ENCODE results near the gene SYNE2. TPM values are rescaled to one million over a fixed set of nuclear protein-coding genes. Genes with fewer than 3 reads are reported as not detected.
"Not testable (repeated sequence)": the region's sequence is repeated elsewhere in the genome, so short reads cannot be mapped to it uniquely, and the experiment has no call there.

The SYNE2 gene
- total and polyA plus RNA-seq, 2 donors from 2014 or later = 65.9 to 461 TPM

DNA sequence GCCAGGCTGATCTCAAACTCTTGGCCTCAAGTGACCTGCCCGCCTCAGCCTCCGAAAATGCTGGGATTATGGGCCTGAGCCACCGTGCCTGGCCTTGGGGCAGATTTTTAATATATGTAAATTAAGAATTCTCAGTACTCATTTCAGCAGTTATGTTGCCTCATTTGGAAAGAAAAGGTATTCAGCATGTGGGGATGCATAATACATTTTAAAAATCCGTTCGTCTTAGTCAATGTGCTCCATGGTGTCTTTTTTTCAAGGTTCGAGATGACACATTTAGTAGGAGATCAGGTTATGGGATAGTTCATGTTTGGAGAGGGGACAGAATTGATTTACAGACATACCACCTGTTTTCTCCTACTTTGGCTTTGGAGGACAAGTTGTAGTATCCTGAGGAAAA, 10.2 kb downstream of the SYNE2 start:
- intact Hi-C loops (cut with DNase I) = no loop called here
- Histone ChIP-seq H3K9ac (ENCODE audit: low read length in 3 of 3) (no peak overlapping the region), H3K27me3 (ENCODE audit: control insufficient read depth, insufficient read depth, low read length) (no peaks in the 10 kb centered on the region), H3K36me3 (ENCODE audit: control insufficient read depth in 2 of 3, insufficient read depth in 3 of 3, low read length in 3 of 3) (no peaks in the 10 kb centered on the region), H3K4me3 (ENCODE audit: low read length in 3 of 3) (no peak overlapping the region), H3K9me3 (ENCODE audit: control insufficient read depth in 2 of 3, insufficient read depth in 1 of 3, low read length in 3 of 3) (no peaks in the 10 kb centered on the region), H3K27ac (ENCODE audit: low read depth in 2 of 2, low read length in 2 of 2) (peak overlapping the region; percentile 60 to 68), H3K4me1 (ENCODE audit: control insufficient read depth in 2 of 3, insufficient read depth in 2 of 3, low read depth in 1 of 3, low read length in 3 of 3) (peaks cover 0 to 27% (median 9%) of the 10 kb centered on the region in 3 donors)
- no peak for FAIRE-seq
- no peak for TF ChIP-seq CTCF (IDR thresholded peaks at IDR 0.05; ENCODE audit: borderline replicate concordance, extremely low read depth, insufficient read depth)
- no peak for DNase-seq

- H3K9me3 ChIP-seq (ENCODE audit: control insufficient read depth in 2 of 3, insufficient read depth in 1 of 3, low read length in 3 of 3); intact Hi-C loops (cut with DNase I); DNase-seq; FAIRE-seq; H3K36me3 ChIP-seq (ENCODE audit: control insufficient read depth in 2 of 3, insufficient read depth in 3 of 3, low read length in 3 of 3); H3K27me3 ChIP-seq (ENCODE audit: control insufficient read depth, insufficient read depth, low read length): not testable (repeated sequence)
- H3K9ac ChIP-seq (ENCODE audit: low read length in 3 of 3) = peak overlapping the region in 2 of 3 donors; percentile 17 to 29
- H3K4me1 ChIP-seq (ENCODE audit: control insufficient read depth in 2 of 3, insufficient read depth in 2 of 3, low read depth in 1 of 3, low read length in 3 of 3) = peaks cover 0 to 39% (median 19%) of the 10 kb centered on the region in 3 donors
- H3K4me3 ChIP-seq (ENCODE audit: low read length in 3 of 3) = peak overlapping the region in 2 of 3 donors; percentile 0 to 44
- peak overlapping the region; percentile 84 to 88 for H3K27ac ChIP-seq (ENCODE audit: low read depth in 2 of 2, low read length in 2 of 2)
Observed at GRCh38 chr14:63864775-63865174, 12.0 kb downstream of the SYNE2 start.

DNA sequence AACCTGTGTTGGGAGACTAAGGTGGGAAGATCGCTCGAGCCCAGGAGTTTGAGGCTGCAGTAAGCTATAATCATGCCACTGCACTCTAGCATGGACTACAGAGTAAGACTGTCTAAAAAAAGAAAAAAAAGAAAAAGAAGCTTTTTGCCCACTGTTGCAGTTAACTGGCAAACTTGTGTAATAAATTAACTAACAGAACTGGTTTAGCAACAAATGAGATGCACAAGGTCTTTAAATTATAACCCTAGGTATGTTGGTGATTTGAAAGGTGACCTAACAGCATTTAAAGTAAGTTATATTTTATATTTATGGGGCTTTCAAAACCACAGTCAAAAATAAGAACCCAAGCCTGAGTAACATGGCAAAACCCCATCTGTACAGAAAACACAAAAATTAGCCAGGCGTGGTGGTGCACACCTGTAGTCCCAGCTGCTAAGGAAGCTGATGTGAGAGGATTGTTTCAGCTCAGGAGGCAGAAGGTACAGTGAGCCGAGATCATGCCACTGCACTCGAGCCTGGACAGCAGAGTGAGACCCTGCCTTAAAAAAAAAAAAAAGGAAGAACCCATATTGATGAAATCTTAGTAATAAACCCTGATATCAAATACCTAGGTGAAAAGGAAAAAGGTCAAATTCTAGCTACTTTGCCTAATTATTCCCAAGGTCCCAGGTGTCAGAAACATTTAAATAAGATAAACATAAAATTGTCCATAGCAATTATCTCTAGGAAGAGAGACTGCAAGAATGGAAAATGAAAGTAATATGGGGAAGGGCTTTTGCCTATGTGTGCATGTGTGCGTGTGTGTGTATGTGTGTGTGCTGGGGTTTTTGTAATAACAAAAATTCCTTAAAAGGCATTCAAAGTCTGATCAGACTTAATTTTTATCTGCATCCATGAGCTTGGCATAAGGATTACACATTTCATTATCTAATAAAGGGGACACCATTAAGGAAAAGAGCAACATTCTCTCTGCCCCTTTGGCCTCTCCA, 15.4 kb downstream of the SYNE2 start:
- no peaks in the 10 kb centered on the region for H3K27me3 ChIP-seq (ENCODE audit: control insufficient read depth, insufficient read depth, low read length)
- H3K27ac ChIP-seq (ENCODE audit: low read depth in 2 of 2, low read length in 2 of 2) = peak overlapping the region; percentile 69 to 90
- no peak for TF ChIP-seq CTCF (IDR thresholded peaks at IDR 0.05; ENCODE audit: borderline replicate concordance, extremely low read depth, insufficient read depth)
- H3K4me1 ChIP-seq (ENCODE audit: control insufficient read depth in 2 of 3, insufficient read depth in 2 of 3, low read depth in 1 of 3, low read length in 3 of 3) = peaks cover 0 to 37% (median 13%) of the 10 kb centered on the region in 3 donors
- no peaks in the 10 kb centered on the region for H3K36me3 ChIP-seq (ENCODE audit: control insufficient read depth in 2 of 3, insufficient read depth in 3 of 3, low read length in 3 of 3)
- H3K9me3 ChIP-seq (ENCODE audit: control insufficient read depth in 2 of 3, insufficient read depth in 1 of 3, low read length in 3 of 3) = no peaks in the 10 kb centered on the region
- intact Hi-C loops (cut with DNase I) = no loop called here
- H3K4me3 ChIP-seq (ENCODE audit: low read length in 3 of 3) = peak overlapping the region in 2 of 3 donors; percentile 11 to 28
- FAIRE-seq = peak; percentile 46
- peak in 2 of 5 donors; percentile 73 to 79 for DNase-seq
- peak overlapping the region in 2 of 3 donors; percentile 30 to 76 for H3K9ac ChIP-seq (ENCODE audit: low read length in 3 of 3)

GRCh38 chr14:63869940-63870752, 17.3 kb downstream of the SYNE2 start:
- H3K36me3 ChIP-seq (ENCODE audit: control insufficient read depth in 2 of 3, insufficient read depth in 3 of 3, low read length in 3 of 3); H3K9me3 ChIP-seq (ENCODE audit: control insufficient read depth in 2 of 3, insufficient read depth in 1 of 3, low read length in 3 of 3); H3K27me3 ChIP-seq (ENCODE audit: control insufficient read depth, insufficient read depth, low read length); DNase-seq; intact Hi-C loops (cut with DNase I): not testable (repeated sequence)
- H3K4me3 ChIP-seq (ENCODE audit: low read length in 3 of 3) = peak overlapping the region in 1 of 3 donors; percentile 23
- H3K9ac ChIP-seq (ENCODE audit: low read length in 3 of 3) = peak overlapping the region in 1 of 3 donors; percentile 31
- peak; percentile 25 for FAIRE-seq
- H3K4me1 ChIP-seq (ENCODE audit: control insufficient read depth in 2 of 3, insufficient read depth in 2 of 3, low read depth in 1 of 3, low read length in 3 of 3) = peaks cover 5 to 49% (median 22%) of the 10 kb centered on the region in 3 donors
- H3K27ac ChIP-seq (ENCODE audit: low read depth in 2 of 2, low read length in 2 of 2) = peak overlapping the region; percentile 63 to 73

DNA sequence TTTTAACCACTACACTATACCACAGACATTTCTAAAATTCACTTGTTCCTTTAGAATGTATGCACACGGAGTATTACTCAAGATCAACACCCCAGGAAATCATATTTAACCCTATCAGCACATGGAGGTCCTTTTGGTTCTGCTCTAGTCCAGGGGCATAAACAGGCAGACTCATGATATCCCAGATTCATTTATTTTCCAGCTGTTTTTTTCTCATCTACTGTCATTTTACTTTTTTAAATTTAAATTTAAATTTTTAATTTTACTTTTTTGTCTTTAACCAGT, 17.9 kb downstream of the SYNE2 start:
- FAIRE-seq; H3K9ac ChIP-seq (ENCODE audit: low read length in 3 of 3): not testable (repeated sequence)

More for the DNA sequence above, 17.9 kb downstream of the SYNE2 start:
- H3K9me3 ChIP-seq (ENCODE audit: control insufficient read depth in 2 of 3, insufficient read depth in 1 of 3, low read length in 3 of 3); H3K27me3 ChIP-seq (ENCODE audit: control insufficient read depth, insufficient read depth, low read length); H3K4me3 ChIP-seq (ENCODE audit: low read length in 3 of 3); intact Hi-C loops (cut with DNase I); DNase-seq; H3K36me3 ChIP-seq (ENCODE audit: control insufficient read depth in 2 of 3, insufficient read depth in 3 of 3, low read length in 3 of 3); H3K27ac ChIP-seq (ENCODE audit: low read depth in 2 of 2, low read length in 2 of 2): not testable (repeated sequence)
- peaks cover 5 to 49% (median 28%) of the 10 kb centered on the region in 3 donors for H3K4me1 ChIP-seq (ENCODE audit: control insufficient read depth in 2 of 3, insufficient read depth in 2 of 3, low read depth in 1 of 3, low read length in 3 of 3)

Data from kidney (tissue), 14 donors.